Left hindlimb (tissue), 1 donor: Measurements from ENCODE around the gene SLC47A1.

Experiments
- DNase-seq: peaks from one replicate; pipeline ENCODE4 v3.0.0-alpha.2; 2018

Gene SLC47A1

GRCh38 chr17:19613979-19614378 is 80.3 kb downstream of the SLC47A1 start:
- no peak for DNase-seq

- no peak for DNase-seq
These were observed 81.2 kb downstream of the SLC47A1 start for GRCh38 chr17:19614900-19615299.

- DNase-seq, result no peak
These were observed 84.4 kb downstream of the SLC47A1 start for GRCh38 chr17:19618015-19618414.

GRCh38 chr17:19619705-19620325 is 86.2 kb downstream of the SLC47A1 start:
- DNase-seq, result no peak

GRCh38 chr17:19621697-19622096 is 88.0 kb downstream of the SLC47A1 start:
- no peak for DNase-seq

- no peak for DNase-seq
These were observed 92.4 kb downstream of the SLC47A1 start for GRCh38 chr17:19626079-19626478.
